ENCODE measurements around the gene MDP1.
"Not testable (repeated sequence)": the region's sequence is repeated elsewhere in the genome, so short reads cannot be mapped to it uniquely, and the experiment has no call there.

The MDP1 gene

GRCh38 chr14:24216345-24216699, 456 bp upstream of the MDP1 start:
- H3K4me2 ChIP-seq = peak overlapping the region; percentile 85; the same call in 1 of the 2 replicates

GRCh38 chr14:24213866-24214662, 1.8 kb downstream of the MDP1 start:
- Histone ChIP-seq H3K4me3 (peak overlapping the region; percentile 83), H3K9me3 (no peaks in the 10 kb centered on the region), H3K4me1 (peaks cover 42% of the 10 kb centered on the region), H4K20me1 (no peaks in the 10 kb centered on the region), H3K4me2 (peak overlapping the region; percentile 85), H3K36me3 (peaks cover 45% of the 10 kb centered on the region), H3K27me3 (no peaks in the 10 kb centered on the region), H3K9ac (peak overlapping the region; percentile 94), H3K27ac (peak overlapping the region; percentile 94)
- no peak for TF ChIP-seq Cebpa-rat (IDR thresholded peaks at IDR 0.05)

More at GRCh38 chr14:24216345-24216699, 456 bp upstream of the MDP1 start:
- Histone ChIP-seq H3K27me3 (no peaks in the 10 kb centered on the region), H3K27ac (no peak overlapping the region), H3K4me1 (peaks cover 38% of the 10 kb centered on the region), H3K4me3 (0 out of 2 replicates have a peak overlapping the region, but pooled peaks have one; percentile 77), H3K36me3 (peaks cover 22% of the 10 kb centered on the region), H4K20me1 (peaks cover 19% of the 10 kb centered on the region), H3K9me3 (no peaks in the 10 kb centered on the region), H3K9ac (no peak overlapping the region)
- no peak for TF ChIP-seq Cebpa-rat (IDR thresholded peaks at IDR 0.05)

GRCh38 chr14:24212924-24213865, 2.7 kb downstream of the MDP1 start, which contains the start of gene CHMP4A:
Gene CHMP4A (minus strand): TSS chr14:24213488. CDS start chr14:24213439, 49 bp downstream.
- H3K36me3 ChIP-seq = peaks cover 47% of the 10 kb centered on the region
- no peaks in the 10 kb centered on the region for H4K20me1 ChIP-seq
- no peaks in the 10 kb centered on the region for H3K9me3 ChIP-seq
- H3K4me1 ChIP-seq = peaks cover 42% of the 10 kb centered on the region
- H3K4me2 ChIP-seq = peak within 1 kb of the TSS; percentile 85
- peak within 1 kb of the TSS; percentile 94 for H3K9ac ChIP-seq
- TF ChIP-seq Cebpa-rat (IDR thresholded peaks at IDR 0.05) = peak; percentile 66; the same call in 1 of the 2 replicates
- no peaks in the 10 kb centered on the region for H3K27me3 ChIP-seq
- H3K27ac ChIP-seq = peak within 1 kb of the TSS; percentile 94
- peak within 1 kb of the TSS; percentile 83 for H3K4me3 ChIP-seq

GRCh38 chr14:24211311-24211710, 4.6 kb downstream of the MDP1 start:
- Histone ChIP-seq H3K9me3 (no peaks in the 10 kb centered on the region), H3K9ac (no peak overlapping the region), H4K20me1 (no peaks in the 10 kb centered on the region), H3K36me3 (peaks cover 53% of the 10 kb centered on the region), H3K27ac (no peak overlapping the region), H3K27me3 (no peaks in the 10 kb centered on the region), H3K4me2 (no peak overlapping the region), H3K4me1 (peaks cover 48% of the 10 kb centered on the region), H3K4me3 (no peak overlapping the region)
- TF ChIP-seq Cebpa-rat (IDR thresholded peaks at IDR 0.05) = no peak

GRCh38 chr14:24207625-24208024, 8.2 kb downstream of the MDP1 start:
- H3K4me2 ChIP-seq = peak overlapping the region; percentile 3; the same call in 1 of the 2 replicates
- H3K4me1 ChIP-seq = peaks cover 26% of the 10 kb centered on the region
- no peaks in the 10 kb centered on the region for H3K27me3 ChIP-seq
- H4K20me1 ChIP-seq = no peaks in the 10 kb centered on the region
- peaks cover 89% of the 10 kb centered on the region for H3K36me3 ChIP-seq
- H3K4me3 ChIP-seq = no peak overlapping the region
- no peak for TF ChIP-seq Cebpa-rat (IDR thresholded peaks at IDR 0.05)
- no peak overlapping the region for H3K9ac ChIP-seq
- H3K27ac ChIP-seq = no peak overlapping the region
- H3K9me3 ChIP-seq = peaks cover 11% of the 10 kb centered on the region

- peaks cover 21% of the 10 kb centered on the region for H3K4me1 ChIP-seq
- peaks cover 16% of the 10 kb centered on the region for H3K9me3 ChIP-seq
- no peak overlapping the region for H3K4me3 ChIP-seq
- H4K20me1 ChIP-seq = no peaks in the 10 kb centered on the region
- H3K36me3 ChIP-seq = peaks cover 94% of the 10 kb centered on the region
- H3K4me2 ChIP-seq = peak overlapping the region; percentile 3; the same call in 1 of the 2 replicates
- H3K27ac ChIP-seq = no peak overlapping the region
- no peak overlapping the region for H3K9ac ChIP-seq
- no peak for TF ChIP-seq Cebpa-rat (IDR thresholded peaks at IDR 0.05)
- H3K27me3 ChIP-seq = no peaks in the 10 kb centered on the region
Observed at GRCh38 chr14:24207104-24207551, 8.7 kb downstream of the MDP1 start.

- Histone ChIP-seq H3K4me1 (peaks cover 15% of the 10 kb centered on the region), H3K4me2 (no peak overlapping the region), H4K20me1 (no peaks in the 10 kb centered on the region), H3K4me3 (no peak overlapping the region), H3K27ac (no peak overlapping the region), H3K9ac (no peak overlapping the region), H3K36me3 (peaks cover 98% of the 10 kb centered on the region), H3K9me3 (peaks cover 22% of the 10 kb centered on the region), H3K27me3 (no peaks in the 10 kb centered on the region)
- no peak for TF ChIP-seq Cebpa-rat (IDR thresholded peaks at IDR 0.05)
Observed at GRCh38 chr14:24206260-24207103, 9.4 kb downstream of the MDP1 start.

- H3K9ac ChIP-seq = no peak overlapping the region
- peaks cover 10% of the 10 kb centered on the region for H3K4me1 ChIP-seq
- H3K9me3 ChIP-seq = peaks cover 27% of the 10 kb centered on the region
- no peaks in the 10 kb centered on the region for H4K20me1 ChIP-seq
- no peak for TF ChIP-seq Cebpa-rat (IDR thresholded peaks at IDR 0.05)
- no peaks in the 10 kb centered on the region for H3K27me3 ChIP-seq
- H3K4me2 ChIP-seq = no peak overlapping the region
- no peak overlapping the region for H3K27ac ChIP-seq
- no peak overlapping the region for H3K4me3 ChIP-seq
- peaks cover 98% of the 10 kb centered on the region for H3K36me3 ChIP-seq
Observed at GRCh38 chr14:24204163-24205146, 11.4 kb downstream of the MDP1 start.

- Histone ChIP-seq H3K9me3 (peaks cover 27% of the 10 kb centered on the region), H3K4me1 (peaks cover 15% of the 10 kb centered on the region), H3K36me3 (peaks cover 98% of the 10 kb centered on the region)
- H3K4me2 ChIP-seq, H4K20me1 ChIP-seq, H3K9ac ChIP-seq, H3K4me3 ChIP-seq, H3K27ac ChIP-seq, H3K27me3 ChIP-seq: not testable (repeated sequence)
Observed at GRCh38 chr14:24203249-24203886, 12.5 kb downstream of the MDP1 start.

GRCh38 chr14:24202538-24202937, 13.3 kb downstream of the MDP1 start:
- not testable (repeated sequence) for H3K27ac ChIP-seq, H3K27me3 ChIP-seq, H3K4me2 ChIP-seq, H3K9ac ChIP-seq, H3K4me3 ChIP-seq, H4K20me1 ChIP-seq
- Histone ChIP-seq H3K9me3 (peaks cover 27% of the 10 kb centered on the region), H3K4me1 (peaks cover 15% of the 10 kb centered on the region), H3K36me3 (peaks cover 91% of the 10 kb centered on the region)
